Suprapubic skin (tissue), 4 donors: Measurements from ENCODE around the gene NEU3. TPM values are rescaled to one million over a fixed set of nuclear protein-coding genes. Genes with fewer than 3 reads are reported as not detected.

ENCODE experiments used
- DNase-seq, 2 donors: peaks; one replicate each; pipeline ENCODE4 v3.0.0-alpha.2; 2019; ENCODE audit warnings: low spot score in 2 of 2
- H3K27ac ChIP-seq: fragments of 200-600 bp; sonication (generic); one replicate; pipeline ENCODE4 v1.5.1; 2019
- H3K27me3 ChIP-seq: fragments of 200-600 bp; sonication (generic); one replicate; pipeline ENCODE4 v1.5.1; 2019
- H3K36me3 ChIP-seq: fragments of 200-600 bp; sonication (generic); one replicate; pipeline ENCODE4 v1.5.1; 2019
- H3K4me1 ChIP-seq: fragments of 200-600 bp; sonication (generic); one replicate; pipeline ENCODE4 v1.5.1; 2019
- H3K4me3 ChIP-seq: fragments of 200-600 bp; sonication (generic); one replicate; pipeline ENCODE4 v1.5.1; 2019; ENCODE audit warnings: mild to moderate bottlenecking
- H3K9me3 ChIP-seq: fragments of 200-600 bp; sonication (generic); one replicate; pipeline ENCODE4 v1.5.1; 2019
- EP300 ChIP-seq: sonication (generic); formaldehyde crosslinking; IDR thresholded peaks from one replicate; pipeline ENCODE4 v1.6.1; 2017; ENCODE audit warnings: antibody characterized with exemption
- POLR2A ChIP-seq, 2 donors: fragments of 450-650 bp; IDR thresholded peaks; one replicate each; pipeline ENCODE4 v1.6.1; 2017; ENCODE audit warnings: antibody characterized with exemption in 2 of 2, mild to moderate bottlenecking in 2 of 2, moderate library complexity in 2 of 2
- POLR2AphosphoS5 ChIP-seq, 3 donors: sonication (generic); formaldehyde crosslinking; IDR thresholded peaks; one replicate each; pipeline ENCODE4 v1.6.1; 2017; ENCODE audit warnings: antibody characterized with exemption in 3 of 3
- WGBS: methylation state at CpG from one replicate; pipeline ENCODE4 v1.1.5; 2018; 5-methylcytosine and 5-hydroxymethylcytosine counted together
- total RNA-seq, 4 donors: library from RNA; depleted of rRNA; stranded (reverse); fragments of >200 nt; gene quantifications; one replicate each; pipeline ENCODE4 v1.1.0, GENCODE V29; 2016
- TF ChIP-seq, protein P1 (sequence below), 2 donors: fragments of 200-600 bp in 1 of 2; fragments of 450-650 bp in 1 of 2; sonication (generic) in 1 of 2; IDR thresholded peaks; one replicate each; pipeline ENCODE4 v1.5.1; 2016 to 2019; ENCODE audit warnings: antibody characterized with exemption in 2 of 2, mild to moderate bottlenecking in 1 of 2, moderate library complexity in 1 of 2

NEU3 gene
- 10 to 100 TPM in 3 of 4 donors, 1 to 10 TPM in 1; 8.0 to 19.4 (median 12.6) TPM for total RNA-seq

DNA sequence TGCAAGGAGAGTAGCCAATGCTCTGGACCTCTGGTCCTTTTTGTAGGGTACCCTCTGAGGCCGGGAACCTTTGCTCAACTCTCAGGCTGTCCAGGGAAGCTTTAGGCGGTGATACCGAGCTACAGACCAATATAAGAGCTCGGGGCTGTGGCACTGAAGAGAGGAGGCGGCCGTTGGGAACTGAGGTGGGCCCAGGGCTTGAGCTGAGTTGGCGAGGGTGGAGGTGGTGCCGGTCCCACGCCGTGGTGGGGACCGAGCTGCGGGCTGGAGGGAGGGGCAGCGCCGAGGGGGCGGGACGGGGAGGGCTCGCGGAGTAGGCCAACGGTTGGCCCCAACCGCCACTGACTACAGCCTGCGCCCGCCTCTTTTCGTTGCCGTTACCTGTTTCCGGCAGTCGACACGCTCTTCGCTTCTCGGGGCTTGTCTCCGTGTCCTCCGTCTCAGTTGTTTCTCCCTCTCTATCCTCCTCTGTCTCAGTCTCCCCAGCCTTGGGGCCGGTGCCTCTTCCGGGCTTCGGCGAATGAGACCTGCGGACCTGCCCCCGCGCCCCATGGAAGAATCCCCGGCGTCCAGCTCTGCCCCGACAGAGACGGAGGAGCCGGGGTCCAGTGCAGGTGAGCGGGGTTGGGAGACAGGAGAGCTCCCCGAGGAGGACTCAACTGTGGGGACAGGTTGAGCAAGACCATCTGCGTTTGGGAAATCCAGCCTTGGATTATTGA lies at the start of gene NEU3:
Gene NEU3, plus strand, starts transcription at position 393 of the 719 bp plus-strand sequence. Its CDS starts 128 bp downstream, at position 521.
- Histone ChIP-seq H3K9me3 (no peaks in the 10 kb centered on the region), H3K4me1 (peaks cover 8% of the 10 kb centered on the region), H3K27me3 (no peaks in the 10 kb centered on the region), H3K4me3 (peak within 1 kb of the TSS; percentile 75), H3K36me3 (no peaks in the 10 kb centered on the region), H3K27ac (peak within 1 kb of the TSS; percentile 49)
- peak; percentile 83 to 90 for DNase-seq
- peak in 2 of 3 donors; percentile 20 to 53 for TF ChIP-seq POLR2AphosphoS5 (IDR thresholded peaks at IDR 0.05)
- TF ChIP-seq, protein P1, sequence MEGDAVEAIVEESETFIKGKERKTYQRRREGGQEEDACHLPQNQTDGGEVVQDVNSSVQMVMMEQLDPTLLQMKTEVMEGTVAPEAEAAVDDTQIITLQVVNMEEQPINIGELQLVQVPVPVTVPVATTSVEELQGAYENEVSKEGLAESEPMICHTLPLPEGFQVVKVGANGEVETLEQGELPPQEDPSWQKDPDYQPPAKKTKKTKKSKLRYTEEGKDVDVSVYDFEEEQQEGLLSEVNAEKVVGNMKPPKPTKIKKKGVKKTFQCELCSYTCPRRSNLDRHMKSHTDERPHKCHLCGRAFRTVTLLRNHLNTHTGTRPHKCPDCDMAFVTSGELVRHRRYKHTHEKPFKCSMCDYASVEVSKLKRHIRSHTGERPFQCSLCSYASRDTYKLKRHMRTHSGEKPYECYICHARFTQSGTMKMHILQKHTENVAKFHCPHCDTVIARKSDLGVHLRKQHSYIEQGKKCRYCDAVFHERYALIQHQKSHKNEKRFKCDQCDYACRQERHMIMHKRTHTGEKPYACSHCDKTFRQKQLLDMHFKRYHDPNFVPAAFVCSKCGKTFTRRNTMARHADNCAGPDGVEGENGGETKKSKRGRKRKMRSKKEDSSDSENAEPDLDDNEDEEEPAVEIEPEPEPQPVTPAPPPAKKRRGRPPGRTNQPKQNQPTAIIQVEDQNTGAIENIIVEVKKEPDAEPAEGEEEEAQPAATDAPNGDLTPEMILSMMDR (IDR thresholded peaks at IDR 0.05): no peak
- whole genome bisulfite sequencing: 0% methylated on average over 6 of the region's 46 CpGs

GRCh38 chr11:74941492-74941891 lies 47.2 kb upstream of the NEU3 start:
- Histone ChIP-seq H3K27ac (no peak overlapping the region), H3K36me3 (peaks cover 36% of the 10 kb centered on the region), H3K27me3 (no peaks in the 10 kb centered on the region), H3K4me3 (no peak overlapping the region), H3K4me1 (peaks cover 9% of the 10 kb centered on the region), H3K9me3 (no peaks in the 10 kb centered on the region)
- no peak for DNase-seq
- TF ChIP-seq, protein P1 (IDR thresholded peaks at IDR 0.05): no peak
- no peak for TF ChIP-seq POLR2AphosphoS5 (IDR thresholded peaks at IDR 0.05)
- TF ChIP-seq POLR2A (IDR thresholded peaks at IDR 0.05): no peak
- no peak for TF ChIP-seq EP300

DNA sequence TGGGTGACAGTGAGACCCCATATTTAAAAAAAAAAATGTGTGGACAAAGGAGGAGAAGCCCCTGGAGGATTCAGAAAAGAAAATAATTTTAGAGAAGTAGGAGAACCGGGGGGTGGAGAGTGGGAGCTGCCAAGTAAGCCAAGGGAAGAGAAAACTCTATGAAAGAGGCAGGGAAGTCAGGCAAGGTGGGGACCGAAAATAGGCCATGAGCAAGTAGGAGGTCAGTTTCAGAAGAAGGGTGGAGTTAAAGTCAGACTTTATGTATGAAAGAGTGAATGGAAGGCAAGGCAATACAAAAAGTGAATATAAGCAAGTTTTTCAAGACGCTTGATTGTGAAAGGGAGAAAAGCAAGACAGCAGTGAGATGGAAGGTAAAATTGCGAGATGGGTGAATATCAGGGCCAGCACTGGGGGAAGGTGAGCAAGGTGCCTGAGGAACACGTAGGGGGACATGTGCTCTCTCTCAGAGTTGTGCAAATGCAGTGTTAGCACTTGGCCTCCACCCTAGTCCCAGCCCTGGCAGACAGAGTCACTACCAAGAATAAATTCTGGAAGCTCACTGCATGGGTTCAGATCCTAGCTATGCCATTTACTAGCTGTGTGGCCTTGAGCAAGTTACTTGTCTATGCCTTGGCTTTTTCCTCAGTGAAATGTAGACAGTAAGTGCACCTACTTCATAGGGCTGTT lies 46.5 kb upstream of the NEU3 start:
- 86% methylated on average over 5 of the region's 5 CpGs for WGBS
- DNase-seq: no peak

GRCh38 chr11:74948546-74948897 lies 40.2 kb upstream of the NEU3 start:
- Histone ChIP-seq H3K36me3 (peaks cover 7% of the 10 kb centered on the region), H3K4me1 (peaks cover 46% of the 10 kb centered on the region), H3K27me3 (no peaks in the 10 kb centered on the region), H3K27ac (peak overlapping the region; percentile 86), H3K9me3 (no peaks in the 10 kb centered on the region), H3K4me3 (peak overlapping the region; percentile 89)
- TF ChIP-seq POLR2AphosphoS5 (IDR thresholded peaks at IDR 0.05): no peak
- 2% methylated on average over 9 of the region's 9 CpGs for WGBS
- DNase-seq: no peak

More for the DNA sequence above, 46.5 kb upstream of the NEU3 start:
- no peak for TF ChIP-seq EP300
- no peak for TF ChIP-seq POLR2A (IDR thresholded peaks at IDR 0.05)
- TF ChIP-seq POLR2AphosphoS5 (IDR thresholded peaks at IDR 0.05): no peak
- TF ChIP-seq, protein P1 (IDR thresholded peaks at IDR 0.05): no peak
- no peaks in the 10 kb centered on the region for H3K27me3 ChIP-seq
- H3K4me1 ChIP-seq: peaks cover 9% of the 10 kb centered on the region
- no peak overlapping the region for H3K4me3 ChIP-seq
- no peaks in the 10 kb centered on the region for H3K9me3 ChIP-seq
- peaks cover 28% of the 10 kb centered on the region for H3K36me3 ChIP-seq
- H3K27ac ChIP-seq: peak overlapping the region; percentile 18

GRCh38 chr11:74948898-74949752 lies 39.6 kb upstream of the NEU3 start, which contains the start of the genes SPCS2 and XRRA1:
TSS of gene SPCS2 (plus strand) at chr11:74949266. CDS start at chr11:74949286, 20 bp downstream.
TSS of gene XRRA1 (minus strand) at chr11:74949091. CDS start at chr11:74940878, 8,213 bp downstream.
- TF ChIP-seq, protein P1 (IDR thresholded peaks at IDR 0.05): no peak
- peak; percentile 68 to 90 (median 79) for TF ChIP-seq POLR2AphosphoS5 (IDR thresholded peaks at IDR 0.05)
- TF ChIP-seq EP300: no peak
- TF ChIP-seq POLR2A (IDR thresholded peaks at IDR 0.05): peak; percentile 68
- Histone ChIP-seq H3K27ac (peak within 1 kb of the TSS; percentile 86), H3K36me3 (peaks cover 7% of the 10 kb centered on the region), H3K4me1 (peaks cover 43% of the 10 kb centered on the region), H3K4me3 (peak within 1 kb of the TSS; percentile 89), H3K9me3 (no peaks in the 10 kb centered on the region), H3K27me3 (no peaks in the 10 kb centered on the region)
- WGBS: under 1% methylated on average over 26 of the region's 67 CpGs
- peak; percentile 99 to 100 for DNase-seq
